AG04450 (cell line): Measurements from ENCODE around the gene TRDN. TPM values are rescaled to one million over a fixed set of nuclear protein-coding genes. Genes with fewer than 3 reads are reported as not detected.

Experiments used
- CTCF ChIA-PET: fragments of 300-600, 350-600 bp; formaldehyde crosslinking; extraction: SDS; loops from one replicate; lab custom pipeline; 2022; ENCODE audit warnings: antibody characterized with exemption, inconsistent platforms; lab: Charles Lee
- POLR2A ChIA-PET: fragments of 350-600 bp; formaldehyde crosslinking; extraction: SDS; loops from one replicate; lab custom pipeline; 2021; ENCODE audit warnings: antibody characterized with exemption, inconsistent platforms; lab: Yijun Ruan, JAX
- DNase-seq: peaks from one replicate; pipeline ENCODE4 v3.0.0-alpha.2; 2011; ENCODE audit warnings: low read depth, low spot score
- H3K27ac ChIP-seq: one replicate; pipeline ENCODE4 v1.5.1; 2012; ENCODE audit warnings: low read depth, low read length, control low read depth
- H3K27me3 ChIP-seq: one replicate; pipeline ENCODE4 v1.6.0; 2012; ENCODE audit warnings: low read length; ENCODE audit not compliant: control insufficient read depth, insufficient read depth
- H3K4me3 ChIP-seq: 2 replicates; pipeline ENCODE4 v1.5.1; 2011; ENCODE audit warnings: mild to moderate bottlenecking, low read depth, low read length, control low read depth
- H3K9me3 ChIP-seq: 2 replicates; pipeline ENCODE4 v1.5.1; 2012; ENCODE audit warnings: low read length; ENCODE audit not compliant: control insufficient read depth, insufficient read depth
- CTCF ChIP-seq: IDR thresholded peaks from 2 replicates; pipeline ENCODE4 v1.5.1; 2011; ENCODE audit warnings: low read depth, low read length, control low read depth, inconsistent platforms
- polyA plus RNA-seq: library from polyadenylated mRNA; depleted of rRNA; stranded (reverse); fragments of >200 nt; gene quantifications from 2 replicates; pipeline ENCODE4 v1.2.3, GENCODE V29; 2011

TRDN gene
- polyA plus RNA-seq, 1 experiment, result not detected

GRCh38 chr6:123549476-123549875 is 87.3 kb downstream of the TRDN start:
- no peaks in the 10 kb centered on the region for H3K27me3 ChIP-seq
- POLR2A ChIA-PET, result no interaction called here
- DNase-seq, result no peak
- no peak overlapping the region for H3K27ac ChIP-seq
- no peaks in the 10 kb centered on the region for H3K9me3 ChIP-seq
- TF ChIP-seq CTCF, result no peak
- no peak overlapping the region for H3K4me3 ChIP-seq
- CTCF ChIA-PET, result no interaction called here

- TF ChIP-seq CTCF, result no peak
- H3K27me3 ChIP-seq, result no peaks in the 10 kb centered on the region
- H3K4me3 ChIP-seq, result no peak overlapping the region
- H3K27ac ChIP-seq, result no peak overlapping the region
- H3K9me3 ChIP-seq, result no peaks in the 10 kb centered on the region
- CTCF ChIA-PET, result no interaction called here
- POLR2A ChIA-PET, result no interaction called here
- no peak for DNase-seq
Observed at GRCh38 chr6:123547216-123547978, 89.4 kb downstream of the TRDN start.

- CTCF ChIA-PET, result no interaction called here
- Histone ChIP-seq H3K4me3 (no peak overlapping the region), H3K27ac (no peak overlapping the region), H3K9me3 (no peaks in the 10 kb centered on the region), H3K27me3 (no peaks in the 10 kb centered on the region)
- POLR2A ChIA-PET, result no interaction called here
- DNase-seq, result no peak
- no peak for TF ChIP-seq CTCF
Observed at GRCh38 chr6:123546537-123546936, 90.2 kb downstream of the TRDN start.

GRCh38 chr6:123541462-123541861 is 95.3 kb downstream of the TRDN start:
- H3K27me3 ChIP-seq, result no peaks in the 10 kb centered on the region
- DNase-seq, result no peak
- H3K9me3 ChIP-seq, result peaks cover 4% of the 10 kb centered on the region; the same call in 1 of the 2 replicates
- ChIA-PET POLR2A (no interaction called here), CTCF (no interaction called here)
- no peak for TF ChIP-seq CTCF
- H3K4me3 ChIP-seq, result no peak overlapping the region
- H3K27ac ChIP-seq, result no peak overlapping the region

- TF ChIP-seq CTCF, result no peak
- ChIA-PET POLR2A (no interaction called here), CTCF (no interaction called here)
- no peaks in the 10 kb centered on the region for H3K27me3 ChIP-seq
- DNase-seq, result no peak
- no peaks in the 10 kb centered on the region for H3K9me3 ChIP-seq
- H3K4me3 ChIP-seq, result no peak overlapping the region
- no peak overlapping the region for H3K27ac ChIP-seq
Observed at GRCh38 chr6:123533862-123534648, 102.7 kb downstream of the TRDN start.
